K562 (cell line): ENCODE data around the gene LGALS7B. TPM values are rescaled to one million over a fixed set of nuclear protein-coding genes. Genes with fewer than 3 reads are reported as not detected.

Source experiments
- ATAC-seq: fragments of 200-7000 bp; cut with Tn5 transposase; 3 replicates; pipeline ENCODE4 v1.9.1; 2020; ENCODE audit warnings: moderate library complexity
- BruUV-seq: library from RNA; stranded (reverse); fragments of 400-500 nt; replicated peaks from 2 replicates; lab custom pipeline; 2021; lab: Mats Ljungman, UMichigan
- CTCF ChIA-PET: fragments of 300-600 bp; formaldehyde crosslinking; extraction: SDS; loops from one replicate; lab custom pipeline; 2021; ENCODE audit warnings: low intra/inter-chr PET ratio; lab: Yijun Ruan, JAX
- POLR2A ChIA-PET: fragments of 300-600, 350-650 bp; sonication (Branson Sonifier 250); formaldehyde crosslinking; extraction: SDS; loops from one replicate; lab custom pipeline; 2021; ENCODE audit warnings: antibody characterized with exemption, inconsistent platforms; lab: Yijun Ruan, JAX
- DNase-seq, 4 experiments: peaks; one replicate each; pipeline versions ENCODE4 v3.0.0 to v3.0.0-alpha.2; 2011 to 2018; ENCODE audit warnings: low spot score in 3 of 4, mixed read lengths in 3 of 4; ENCODE audit errors: extremely low read depth in 1 of 4
- FAIRE-seq: peaks from 2 replicates; lab custom pipeline; 2011; peaks lifted over from hg19 to GRCh38; lab: Jason Lieb, UNC
- H2AFZ ChIP-seq: 2 replicates; pipeline ENCODE4 v1.6.0; 2011; ENCODE audit warnings: low read depth, low read length, control low read depth, inconsistent platforms
- H3K27ac ChIP-seq: fragments of 200-600 bp; 3 replicates; pipeline ENCODE4 v1.8.0; 2011; ENCODE audit warnings: low read depth, mild to moderate bottlenecking, control low read depth, inconsistent platforms, low read length, moderate library complexity, mixed read lengths; ENCODE audit errors: extremely low read depth
- H3K27me3 ChIP-seq, 2 experiments: fragments of 300-600 bp in 1 of 2; 2 replicates in 1 of 2; 3 replicates in 1 of 2; pipeline versions ENCODE4 v1.6.0 to v1.8.0; 2011; ENCODE audit warnings: inconsistent platforms in 2 of 2, low read length in 2 of 2, mild to moderate bottlenecking in 1 of 2, mixed read lengths in 1 of 2, moderate library complexity in 1 of 2; ENCODE audit not compliant: control insufficient read depth in 2 of 2, insufficient read depth in 2 of 2
- H3K36me3 ChIP-seq: fragments of 300-600 bp; 3 replicates; pipeline ENCODE4 v1.8.0; 2011; ENCODE audit warnings: mild to moderate bottlenecking, low read length, inconsistent platforms; ENCODE audit not compliant: control insufficient read depth, insufficient read depth
- H3K4me1 ChIP-seq, 2 experiments: fragments of 200-600 bp in 1 of 2; replicated peaks in 1 of 2; 2 replicates in 1 of 2; 3 replicates in 1 of 2; pipeline versions ENCODE4 v1.5.1 to v1.8.0; 2011; ENCODE audit warnings: inconsistent platforms in 2 of 2, low read length in 2 of 2, mild to moderate bottlenecking in 1 of 2, mixed read lengths in 1 of 2, moderate library complexity in 1 of 2; ENCODE audit not compliant: control insufficient read depth in 2 of 2, insufficient read depth in 2 of 2
- H3K4me2 ChIP-seq: 2 replicates; pipeline ENCODE4 v1.6.1; 2011; ENCODE audit warnings: low read length, control low read depth, inconsistent platforms, mixed read lengths; ENCODE audit not compliant: insufficient read depth
- H3K4me3 ChIP-seq: fragments of 200-600 bp; sonication (generic), shearing (Covaris generic); 2 replicates; pipeline ENCODE4 v1.5.1; 2016; ENCODE audit warnings: control low read depth, inconsistent platforms
- H3K79me2 ChIP-seq: fragments of 200-600 bp; 3 replicates; pipeline ENCODE4 v1.8.0; 2011; ENCODE audit warnings: low read length, inconsistent platforms; ENCODE audit not compliant: control insufficient read depth, insufficient read depth
- H3K9ac ChIP-seq, 2 experiments: 2 replicates each; pipeline versions ENCODE4 v1.6.0 to v1.6.1; 2011; ENCODE audit warnings: low read depth in 2 of 2, low read length in 2 of 2, control low read depth in 1 of 2, inconsistent platforms in 1 of 2, mild to moderate bottlenecking in 1 of 2, mixed read lengths in 1 of 2; ENCODE audit not compliant: insufficient read depth in 1 of 2
- H3K9me1 ChIP-seq: one replicate; pipeline ENCODE4 v1.6.0; 2011; ENCODE audit warnings: inconsistent platforms, mild to moderate bottlenecking, low read length, moderate library complexity; ENCODE audit not compliant: control insufficient read depth, insufficient read depth
- H3K9me3 ChIP-seq: replicated peaks from 2 replicates; pipeline ENCODE4 v1.5.1; 2011; ENCODE audit warnings: low read depth, low read length, inconsistent platforms; ENCODE audit not compliant: control insufficient read depth, insufficient read depth
- H4K20me1 ChIP-seq: replicated peaks from 2 replicates; pipeline ENCODE4 v1.6.1; 2011; ENCODE audit warnings: low read length, inconsistent platforms, mixed read lengths; ENCODE audit not compliant: control insufficient read depth, insufficient read depth
- ARID1B ChIP-seq: fragments of 450-650 bp; IDR thresholded peaks from 2 replicates; pipeline ENCODE4 v1.6.1; 2016; ENCODE audit warnings: antibody characterized with exemption, mild to moderate bottlenecking, inconsistent platforms
- DDX20 ChIP-seq: fragments of 450-650 bp; IDR thresholded peaks from 2 replicates; pipeline ENCODE4 v1.6.1; 2016; ENCODE audit warnings: missing genetic modification characterization, low read depth, mild to moderate bottlenecking, missing compliant biosample characterization, moderate library complexity
- ETV5 ChIP-seq: sonication (generic); formaldehyde crosslinking; IDR thresholded peaks from 2 replicates; pipeline ENCODE4 v1.4.0; 2020; ENCODE audit warnings: low read depth, mild to moderate bottlenecking, missing genetic modification reagents
- HMG20B ChIP-seq: fragments of 250-450 bp; sonication (Bioruptor Pico); IDR thresholded peaks from 2 replicates; pipeline ENCODE4 v1.5.0; 2021; ENCODE audit warnings: mild to moderate bottlenecking
- MXI1 ChIP-seq: IDR thresholded peaks from 2 replicates; pipeline ENCODE4 v1.6.1; 2011; ENCODE audit warnings: low read depth, mild to moderate bottlenecking, improper control_type of control experiment, low read length
- NONO ChIP-seq, 2 experiments: fragments of 200-400 bp in 1 of 2; fragments of 450-650 bp in 1 of 2; formaldehyde crosslinking in 1 of 2; IDR thresholded peaks; 2 replicates each; pipeline ENCODE4 v1.6.1; 2017; ENCODE audit warnings: low read depth in 2 of 2, mild to moderate bottlenecking in 2 of 2, moderate library complexity in 2 of 2, low read length in 1 of 2
- NUFIP1 ChIP-seq: fragments of 450-650 bp; IDR thresholded peaks from 2 replicates; pipeline ENCODE4 v1.6.1; 2018; ENCODE audit not compliant: partially characterized antibody
- PCBP1 ChIP-seq: fragments of 200-400 bp; formaldehyde crosslinking; IDR thresholded peaks from 2 replicates; pipeline ENCODE4 v1.6.1; 2018; ENCODE audit warnings: mild to moderate bottlenecking, low read depth, low read length; ENCODE audit not compliant: poor library complexity, severe bottlenecking
- POLR2AphosphoS5 ChIP-seq: IDR thresholded peaks from 2 replicates; pipeline ENCODE4 v1.6.1; 2011; ENCODE audit warnings: mild to moderate bottlenecking, low read depth, low read length, moderate library complexity; ENCODE audit not compliant: control insufficient read depth, insufficient read depth
- RBM15 ChIP-seq: fragments of 200-400 bp; formaldehyde crosslinking; IDR thresholded peaks from 2 replicates; pipeline ENCODE4 v1.6.1; 2018; ENCODE audit warnings: mild to moderate bottlenecking, low read length, moderate library complexity; ENCODE audit not compliant: insufficient read depth
- SIN3B ChIP-seq: fragments of 450-650 bp; IDR thresholded peaks from 2 replicates; pipeline ENCODE4 v1.6.1; 2017; ENCODE audit warnings: low read depth, mild to moderate bottlenecking, moderate library complexity
- TEAD4 ChIP-seq, 2 experiments: sonication (generic) in 1 of 2; formaldehyde crosslinking in 1 of 2; IDR thresholded peaks; 2 replicates each; pipeline versions ENCODE4 v1.6.1 to v1.8.0; 2012 to 2022; ENCODE audit warnings: borderline replicate concordance in 1 of 2, inconsistent platforms in 1 of 2, low read length in 1 of 2, mild to moderate bottlenecking in 1 of 2, missing genetic modification reagents in 1 of 2
- TOE1 ChIP-seq, 2 experiments: fragments of 450-650 bp in 1 of 2; sonication (generic) in 1 of 2; formaldehyde crosslinking in 1 of 2; IDR thresholded peaks; 2 replicates each; pipeline versions ENCODE4 v1.7.1 to v1.8.0; 2016 to 2022; ENCODE audit warnings: borderline replicate concordance in 2 of 2, mild to moderate bottlenecking in 2 of 2, antibody characterized with exemption in 1 of 2, inconsistent platforms in 1 of 2, low read depth in 1 of 2, missing genetic modification reagents in 1 of 2, moderate library complexity in 1 of 2
- TRIM24 ChIP-seq, 2 experiments: fragments of 450-650 bp; IDR thresholded peaks; 2 replicates each; pipeline ENCODE4 v1.6.1; 2016
- ZNF316 ChIP-seq: fragments of 450-650 bp; IDR thresholded peaks from 2 replicates; pipeline ENCODE4 v1.6.1; 2016
- ZNF644 ChIP-seq: fragments of 200-800 bp; sonication (Bioruptor generic); IDR thresholded peaks from 2 replicates; pipeline ENCODE4 v1.6.1; 2016; ENCODE audit warnings: low read depth, missing genetic modification characterization, missing compliant biosample characterization
- ZNF764 ChIP-seq: fragments of 250-450 bp; sonication (Bioruptor Pico); IDR thresholded peaks from 2 replicates; pipeline ENCODE4 v1.4.0; 2020; ENCODE audit warnings: low read depth, mild to moderate bottlenecking, moderate library complexity
- WGBS: fragments of 100-300 bp; shearing (Covaris generic); methylation state at CpG from one replicate; pipeline ENCODE4 v1.1.6; 2016; ENCODE audit warnings: low coverage, mixed read lengths; ENCODE audit not compliant: insufficient coverage; ENCODE audit errors: missing lambda C conversion rate; 5-methylcytosine and 5-hydroxymethylcytosine counted together
- in situ Hi-C: fragments of 300-500 bp; cut with MboI; formaldehyde crosslinking; loops from 4 replicates; pipeline ENCODE4 v1.15.0; 2018; ENCODE audit warnings: inconsistent platforms, mixed read lengths
- intact Hi-C: fragments of 100-400 bp; cut with micrococcal nuclease; formaldehyde crosslinking; loops from 2 replicates; pipeline ENCODE4 v1.14.2; 2022
- polyA plus RNA-seq, 8 experiments: library from polyadenylated mRNA; depleted of rRNA in 4 of 8; stranded (reverse) in 5 of 8; unstranded in 3 of 8; fragments of >200 nt; fragmentation: Nextera tagmentation in 2 of 8; fragmentation: Illumina TruSeq in 1 of 8; extraction: Ambion mirVana in 2 of 8; extraction: Trizol in 1 of 8; gene quantifications; 2 replicates each; pipeline versions ENCODE4 v1.2.1 to v1.2.3, GENCODE V29; 2011 to 2014; ENCODE audit warnings: inconsistent platforms in 1 of 8, missing spikeins in 1 of 8
- total RNA-seq, 7 experiments: library from RNA; depleted of rRNA in 6 of 7; stranded (reverse); fragments of >200 nt in 6 of 7; fragmentation: Illumina TruSeq in 2 of 7; extraction: Trizol in 2 of 7; gene quantifications; 2 replicates each; pipeline versions ENCODE4 v1.2.1 to v1.2.3, GENCODE V29; 2011 to 2021; ENCODE audit warnings: low replicate concordance in 1 of 7

Gene LGALS7B
- total and polyA plus RNA-seq, 9 of the 15 experiments (the other 6 are each of a cell fraction or from before 2014, with no cell fraction given): not detected

GRCh38 chr19:38833092-38833425, 44.1 kb downstream of the LGALS7B start:
- Histone ChIP-seq H3K9me1 (no peaks in the 10 kb centered on the region), H3K4me1 (peaks cover 11 to 29% of the 10 kb centered on the region in 2 experiments; a peak in 4 of 5 replicates), H3K4me3 (no peak overlapping the region), H2AFZ (no peak overlapping the region), H3K4me2 (no peak overlapping the region), H3K9me3 (no peaks in the 10 kb centered on the region), H3K9ac (no peak overlapping the region), H4K20me1 (0 out of 2 replicates have a peak, but pooled peaks cover 4% of the 10 kb centered on the region), H3K27me3 (no peaks in the 10 kb centered on the region), H3K36me3 (peaks cover 38% of the 10 kb centered on the region), H3K79me2 (peaks cover 10% of the 10 kb centered on the region), H3K27ac (no peak overlapping the region)
- intact Hi-C loops (loop anchor here (5.0 kb wide), 2 partner anchors 96 to 99 kb away; partner anchors contain the start of genes MRPS12 and SARS2), in situ Hi-C loops (no loop called here)
- CTCF ChIA-PET: no interaction called here
- BruUV-seq: no TSS peak
- POLR2A ChIA-PET: interaction anchor here (1.3 to 2.1 kb wide), 2 partner anchors 13 to 354 kb away, joined by 3 to 6 read pairs; no protein-coding TSS in a partner anchor
- DNase-seq: no peak
- FAIRE-seq: no peak
- 90% methylated on average over 7 of the region's 7 CpGs for WGBS
- no peak for ATAC-seq
- TF ChIP-seq DDX20 (tag) (no peak), ZNF316 (peak; percentile 13; the same call in 1 of the 2 replicates), ARID1B (no peak)

- Histone ChIP-seq H3K9me1 (no peaks in the 10 kb centered on the region), H3K27ac (no peak overlapping the region), H3K4me2 (no peak overlapping the region), H3K36me3 (peaks cover 46% of the 10 kb centered on the region), H3K27me3 (no peaks in the 10 kb centered on the region), H3K9ac (no peak overlapping the region), H3K79me2 (peaks cover 10% of the 10 kb centered on the region), H4K20me1 (0 out of 2 replicates have a peak, but pooled peaks cover 9% of the 10 kb centered on the region), H3K4me1 (peaks cover 11 to 26% of the 10 kb centered on the region in 2 experiments; a peak in 4 of 5 replicates), H3K9me3 (no peaks in the 10 kb centered on the region), H2AFZ (no peak overlapping the region), H3K4me3 (no peak overlapping the region)
- no peak for FAIRE-seq
- intact Hi-C loops: loop anchor here (5.0 kb wide), 2 partner anchors 97 to 98 kb away; partner anchors contain the start of genes MRPS12 and SARS2
- ATAC-seq: no peak
- BruUV-seq: no TSS peak
- DNase-seq: no peak
- in situ Hi-C loops: no loop called here
- 97% methylated on average over 4 of the region's 4 CpGs for WGBS
- ChIA-PET CTCF (no interaction called here), POLR2A (interaction anchor here (0.6 to 2.1 kb wide), 8 partner anchors 10 to 355 kb away, joined by 3 to 7 read pairs (median 3); no protein-coding TSS in a partner anchor)
- TF ChIP-seq HMG20B (no peak), NUFIP1 (no peak), SIN3B (no peak), TEAD4 (IDR thresholded peaks at IDR 0.05; ENCODE audit: low read length) (no peak), TEAD4 (CRISPR knock-in tag; IDR thresholded peaks at IDR 0.05; ENCODE audit: borderline replicate concordance) (no peak), NONO (IDR thresholded peaks at IDR 0.05; ENCODE audit: low read depth in 2 of 2, low read length in 1 of 2) (no peak), TRIM24 (IDR thresholded peaks at IDR 0.05) (no peak), RBM15 (no peak), ZNF764 (CRISPR knock-in tag) (no peak), PCBP1 (no peak), ZNF644 (tag) (no peak), TOE1 (IDR thresholded peaks at IDR 0.05; ENCODE audit: borderline replicate concordance) (no peak), TOE1 (CRISPR knock-in tag; IDR thresholded peaks at IDR 0.05; ENCODE audit: borderline replicate concordance, low read depth) (no peak), MXI1 (no peak), POLR2AphosphoS5 (no peak), ETV5 (CRISPR knock-in tag) (no peak)
Measured at GRCh38 chr19:38834104-38834490, 45.1 kb downstream of the LGALS7B start.
